Posterior cingulate gyrus (tissue), 11 donors: Measurements from ENCODE around the gene SLC23A2.

ENCODE experiments used
- DNase-seq, 10 donors: peaks; one replicate each; pipeline versions ENCODE4 v3.0.0 to v3.0.0-alpha.2; 2020 to 2021; ENCODE audit warnings: mixed read lengths in 3 of 10
- intact Hi-C: fragments of 100-400 bp; cut with DNase I; formaldehyde crosslinking; loops from one replicate; pipeline ENCODE4 v1.15.1; 2023

SLC23A2 gene

GRCh38 chr20:4913147-4913546 lies 88.2 kb downstream of the SLC23A2 start:
- peak in 1 of 10 donors; percentile 59 for DNase-seq
- intact Hi-C loops, result no loop called here

GRCh38 chr20:4912380-4913142 lies 88.7 kb downstream of the SLC23A2 start:
- DNase-seq, result no peak
- intact Hi-C loops, result no loop called here

DNA sequence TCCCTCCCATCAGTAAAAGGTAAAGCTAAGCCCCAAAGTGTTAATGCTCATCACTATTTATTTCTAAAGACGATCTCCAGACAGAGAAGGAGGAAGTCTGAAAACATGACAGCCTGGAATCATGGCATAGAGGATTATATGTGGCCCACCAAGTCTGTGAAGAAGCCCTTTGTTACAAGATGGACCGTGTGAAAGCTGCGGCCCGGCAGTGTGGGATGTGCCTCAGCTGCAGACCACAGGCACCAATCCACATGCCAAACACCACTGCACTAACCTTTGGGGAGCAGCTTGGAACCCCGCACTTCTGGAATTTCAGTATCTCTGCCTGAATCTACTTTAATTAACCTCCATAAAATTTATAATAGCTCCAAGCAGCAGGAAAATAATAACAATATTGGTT lies 90.4 kb downstream of the SLC23A2 start:
- intact Hi-C loops, result no loop called here
- DNase-seq, result peak in 1 of 10 donors; percentile 66

DNA sequence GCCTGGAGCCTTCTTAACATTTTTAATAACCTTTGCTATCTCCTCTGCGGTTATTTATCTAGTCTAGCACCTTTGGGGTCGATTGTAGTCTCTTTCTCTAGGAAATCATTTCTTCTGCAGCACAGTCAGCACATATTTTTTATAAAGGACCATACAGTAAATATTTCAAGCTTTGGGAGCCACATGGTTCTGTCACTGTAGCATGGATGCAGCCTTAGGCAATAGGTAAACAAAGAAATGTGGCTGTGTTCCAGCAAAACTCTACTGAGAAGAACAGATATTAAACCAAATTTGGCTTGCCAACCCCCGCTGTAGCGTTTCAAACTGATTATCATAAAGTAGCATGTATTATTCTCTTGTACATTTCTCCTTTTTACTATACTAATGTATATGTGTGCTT lies 95.7 kb downstream of the SLC23A2 start:
- DNase-seq, result no peak
- intact Hi-C loops, result no loop called here

DNA sequence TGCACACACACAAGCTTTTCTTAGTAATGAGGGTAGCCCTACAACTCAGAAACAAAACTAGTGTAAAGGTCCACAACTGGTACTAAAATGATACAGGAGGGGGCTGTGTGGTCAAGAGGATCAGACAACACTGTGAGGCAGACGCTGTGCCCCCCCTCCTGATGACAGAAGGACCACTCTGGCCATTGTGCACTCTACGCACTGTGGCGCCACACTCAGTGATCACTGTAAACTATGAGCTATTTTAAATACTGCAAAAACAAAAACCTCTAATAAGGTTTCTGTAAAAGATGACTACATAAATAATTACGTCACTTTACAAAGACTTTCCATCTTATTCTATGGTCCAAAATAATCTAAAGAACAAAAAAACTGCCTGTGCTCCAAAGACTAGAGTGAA lies 96.1 kb downstream of the SLC23A2 start:
- DNase-seq, result no peak
- intact Hi-C loops, result no loop called here

- intact Hi-C loops, result no loop called here
- no peak for DNase-seq
Observed at GRCh38 chr20:4904127-4904860, 97.0 kb downstream of the SLC23A2 start.

GRCh38 chr20:4902788-4903187 lies 98.5 kb downstream of the SLC23A2 start:
- intact Hi-C loops, result no loop called here
- no peak for DNase-seq

GRCh38 chr20:4901031-4901818 lies 100.1 kb downstream of the SLC23A2 start:
- intact Hi-C loops, result no loop called here
- DNase-seq, result peak in 2 of 10 donors; percentile 67 to 80

GRCh38 chr20:4898282-4899244 lies 102.7 kb downstream of the SLC23A2 start:
- intact Hi-C loops, result no loop called here
- no peak for DNase-seq

DNA sequence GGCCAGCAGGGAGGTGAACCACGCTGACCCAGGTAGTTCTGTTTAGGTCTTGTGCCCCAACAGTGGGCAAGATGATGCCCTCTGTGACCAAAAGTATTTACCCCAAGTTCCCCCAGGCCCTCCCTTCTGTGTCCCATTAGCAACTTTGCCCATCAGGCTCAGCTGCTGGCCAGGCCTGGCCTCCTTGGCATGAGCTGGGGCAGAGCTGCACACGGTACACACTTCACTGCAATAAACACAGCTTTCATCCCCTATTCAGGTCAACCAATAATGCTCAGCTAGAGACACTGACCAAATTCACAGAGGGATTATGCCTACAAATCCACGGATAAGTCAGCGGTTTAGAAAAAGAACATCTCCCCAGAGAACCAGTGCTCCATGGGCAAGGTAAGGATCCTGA lies 103.7 kb downstream of the SLC23A2 start:
- no peak for DNase-seq
- intact Hi-C loops, result no loop called here

GRCh38 chr20:4896971-4897497 lies 104.3 kb downstream of the SLC23A2 start:
- DNase-seq, result no peak

DNA sequence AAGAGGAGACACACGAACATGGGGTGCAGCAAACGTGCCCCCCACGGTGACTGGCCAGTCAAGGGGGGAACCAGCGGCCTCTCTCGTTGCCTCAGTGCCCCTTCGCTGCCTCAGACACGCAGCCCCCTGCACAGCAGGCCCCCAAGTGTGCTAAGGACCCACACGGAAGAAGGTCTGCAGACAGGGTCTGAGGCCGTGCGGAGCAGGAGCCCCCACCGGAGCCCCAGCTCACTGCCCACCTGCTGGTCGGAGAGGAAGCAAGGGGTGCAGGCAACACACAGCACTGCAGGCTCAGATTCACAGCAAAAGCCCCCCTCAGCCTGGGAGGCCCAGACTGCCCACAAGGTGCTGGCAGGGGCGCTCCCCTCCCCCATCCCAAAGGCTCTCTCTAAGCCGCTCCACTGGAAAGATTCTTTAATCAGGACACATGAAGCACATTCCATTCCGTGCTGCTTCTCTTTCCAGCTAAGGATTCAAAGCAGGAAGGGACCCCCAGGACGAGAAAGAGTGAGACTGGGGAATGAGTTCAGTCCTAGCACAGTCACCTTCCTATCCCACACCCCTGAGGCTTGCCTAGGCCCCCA lies 105.1 kb downstream of the SLC23A2 start:
- intact Hi-C loops, result no loop called here

More at GRCh38 chr20:4896971-4897497, 104.3 kb downstream of the SLC23A2 start:
- intact Hi-C loops, result no loop called here

GRCh38 chr20:4894981-4895381 lies 106.3 kb downstream of the SLC23A2 start:
- intact Hi-C loops, result no loop called here

More for the DNA sequence above, 105.1 kb downstream of the SLC23A2 start:
- no peak for DNase-seq

DNA sequence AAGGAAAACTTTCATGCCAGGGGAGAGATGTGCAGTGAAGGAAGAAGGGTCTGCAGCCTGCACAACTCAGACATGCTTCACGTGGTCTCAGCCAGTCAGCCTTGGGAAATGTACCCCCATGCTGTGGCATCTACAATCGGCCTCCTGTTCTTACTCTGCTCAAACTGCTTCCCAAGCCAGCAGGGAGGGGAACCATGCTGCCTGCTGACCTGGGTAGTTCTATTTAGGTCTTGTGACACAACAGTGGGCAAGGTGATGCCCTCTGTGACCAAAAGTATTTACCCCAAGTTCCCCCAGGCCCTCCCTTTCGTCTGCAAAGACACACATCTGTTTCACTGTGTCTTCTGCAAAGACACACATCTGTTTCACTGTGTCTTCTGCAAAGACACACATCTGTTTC lies 106.9 kb downstream of the SLC23A2 start:
- DNase-seq, result peak in 1 of 10 donors; percentile 46
- intact Hi-C loops, result no loop called here

More at GRCh38 chr20:4894981-4895381, 106.3 kb downstream of the SLC23A2 start:
- DNase-seq, result peak in 6 of 10 donors; percentile 45 to 93 (median 68)

- peak in 2 of 10 donors; percentile 38 to 56 for DNase-seq
- intact Hi-C loops, result no loop called here
Observed at GRCh38 chr20:4893709-4894108, 107.6 kb downstream of the SLC23A2 start.

- intact Hi-C loops, result no loop called here
- peak in 2 of 10 donors; percentile 53 to 59 for DNase-seq
Observed at GRCh38 chr20:4891997-4892396, 109.3 kb downstream of the SLC23A2 start.

DNA sequence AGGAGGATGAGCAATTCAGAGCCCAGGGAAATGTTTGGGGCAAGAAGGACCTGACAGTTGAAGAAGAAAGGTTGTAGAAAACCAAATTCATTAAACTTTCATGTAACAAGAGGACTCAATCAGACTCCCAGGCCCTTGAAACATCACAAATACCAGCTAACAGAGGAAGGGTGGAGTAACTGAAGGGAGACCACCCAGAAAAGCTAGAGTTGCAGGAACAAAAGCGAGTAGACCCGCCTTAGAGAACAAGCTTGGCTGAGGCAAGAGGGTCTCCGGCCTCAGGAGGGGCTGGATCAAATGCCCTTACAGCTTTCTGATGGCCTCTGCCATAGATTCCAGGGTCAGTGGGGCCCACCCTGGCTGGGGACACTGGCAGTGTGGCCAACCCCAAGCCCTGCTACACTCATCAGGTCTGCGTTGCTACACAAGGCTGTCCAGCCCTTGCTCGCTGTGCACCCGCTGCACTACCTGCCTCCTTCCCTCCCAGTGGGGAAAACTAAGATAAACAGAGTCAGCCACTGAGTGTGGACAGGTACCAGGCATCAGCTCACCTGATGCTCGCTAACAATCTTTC lies 110.0 kb downstream of the SLC23A2 start:
- intact Hi-C loops, result no loop called here
- DNase-seq, result peak in 2 of 10 donors; percentile 35 to 65

GRCh38 chr20:4889446-4889845 lies 111.9 kb downstream of the SLC23A2 start:
- DNase-seq, result peak in 1 of 10 donors; percentile 62
- intact Hi-C loops, result loop anchor here (5.0 kb wide), 1 partner anchor 58 kb away; no protein-coding TSS in a partner anchor

GRCh38 chr20:4887586-4887985 lies 113.7 kb downstream of the SLC23A2 start:
- intact Hi-C loops, result loop anchor here (5.0 kb wide), 1 partner anchor 60 kb away; no protein-coding TSS in a partner anchor

More at GRCh38 chr20:4887586-4887985, 113.7 kb downstream of the SLC23A2 start:
- DNase-seq, result peak in 2 of 10 donors; percentile 62 to 76
